OCI-M2 (cell line): ENCODE data around the gene ITGB4.

Experiments
- DNase-seq: peaks from one replicate; lab custom pipeline; 2025; ENCODE audit not compliant: unreplicated experiment; lab: John Stamatoyannopoulos, UW

The ITGB4 gene

GRCh38 chr17:75785016-75785890, 64.0 kb downstream of the ITGB4 start:
- no peak for DNase-seq

DNA sequence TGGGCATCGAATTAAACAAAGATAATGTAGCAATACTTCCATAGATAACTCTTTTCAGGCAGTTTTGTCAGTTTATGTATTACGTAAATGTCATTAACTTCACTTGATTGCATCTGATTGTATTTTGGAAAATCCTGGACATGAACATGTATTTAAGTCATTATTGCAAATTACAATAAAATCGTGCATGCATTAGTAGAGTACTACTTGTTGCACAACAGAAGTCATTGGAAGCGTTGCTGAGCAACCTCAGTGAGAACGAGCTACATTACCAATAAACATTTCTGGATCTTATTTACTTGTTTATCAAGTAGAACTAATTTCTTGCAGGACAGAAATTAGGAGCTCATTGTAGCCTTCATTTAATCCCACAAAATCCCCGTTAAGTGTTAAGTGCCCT, 70.0 kb downstream of the ITGB4 start:
- no peak for DNase-seq

- DNase-seq, result no peak
These were observed 72.2 kb downstream of the ITGB4 start for GRCh38 chr17:75793460-75793859.

DNA sequence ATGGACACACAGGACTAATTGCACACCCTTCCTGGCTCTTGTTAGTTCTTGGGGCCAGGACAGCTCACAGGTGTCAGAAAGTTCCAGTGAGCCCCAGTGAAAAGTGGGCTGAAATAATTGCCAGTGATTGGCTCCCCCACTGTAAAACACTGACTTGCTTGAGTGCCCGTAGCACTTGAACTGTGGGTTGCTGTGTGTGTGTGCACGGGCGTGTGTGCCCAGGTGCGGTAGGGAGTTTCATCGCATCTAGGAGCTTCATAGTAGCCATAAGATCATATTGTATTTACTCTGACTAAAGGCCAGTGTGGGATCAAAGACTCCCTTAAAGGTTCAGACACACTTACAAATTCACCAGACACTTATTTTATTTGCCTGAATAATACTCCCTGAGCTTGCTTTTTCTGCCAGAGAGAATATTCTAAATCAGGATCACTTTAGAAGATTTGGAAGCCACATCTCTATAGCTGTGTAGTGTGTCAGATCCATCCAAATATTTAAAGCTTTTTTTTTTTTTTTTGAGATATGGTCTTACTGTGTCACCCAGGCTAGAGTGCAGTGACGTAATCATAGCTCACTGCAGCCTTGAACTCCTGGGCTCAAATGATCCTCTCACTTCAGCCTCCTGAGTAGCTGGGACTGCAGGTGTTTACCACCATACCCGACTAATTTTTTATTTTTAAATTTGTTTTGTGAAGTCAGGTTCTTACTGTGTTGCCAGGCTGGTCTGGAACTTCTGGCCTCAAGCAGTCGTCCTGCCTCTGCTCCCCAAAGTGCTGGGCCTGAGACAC, 74.8 kb downstream of the ITGB4 start:
- DNase-seq, result no peak

DNA sequence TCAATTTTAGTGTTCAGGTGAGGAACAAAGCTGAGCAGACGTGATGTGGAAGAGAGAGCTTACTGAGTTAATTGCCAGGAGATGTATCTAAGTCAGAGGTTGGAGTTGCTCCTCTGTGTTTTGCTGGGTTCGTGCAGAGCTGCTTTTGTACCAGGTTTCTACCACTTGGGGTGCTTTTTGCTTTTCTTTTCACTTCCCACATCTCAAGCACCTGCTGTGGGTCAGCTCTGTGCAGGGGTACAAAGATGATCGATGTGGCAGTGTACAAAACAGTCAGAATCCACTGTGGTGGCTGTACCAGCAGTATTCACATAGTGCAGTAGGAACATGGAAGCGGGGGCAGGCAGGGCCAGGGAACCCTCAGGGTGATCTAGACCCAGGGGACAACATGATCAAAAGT, 78.1 kb downstream of the ITGB4 start:
- no peak for DNase-seq

GRCh38 chr17:75803883-75804282, 82.6 kb downstream of the ITGB4 start:
- no peak for DNase-seq

- no peak for DNase-seq
These were observed 85.7 kb downstream of the ITGB4 start for GRCh38 chr17:75806822-75807500.
